Right lobe of liver (tissue), 4 donors: ENCODE data around the gene HNRNPUL2.
"Not testable (repeated sequence)": the region's sequence is repeated elsewhere in the genome, so short reads cannot be mapped to it uniquely, and the experiment has no call there.

Source experiments
- CTCF ChIP-seq, 4 donors: fragments of 200-600 bp in 3 of 4; fragments of 450-650 bp in 1 of 4; IDR thresholded peaks; one replicate each; pipeline versions ENCODE4 v1.5.1 to v1.8.0; 2016 to 2022; ENCODE audit warnings: antibody characterized with exemption in 4 of 4, mild to moderate bottlenecking in 2 of 4
- POLR2A ChIP-seq: fragments of 450-650 bp; IDR thresholded peaks from one replicate; pipeline ENCODE4 v1.6.1; 2017; ENCODE audit warnings: antibody characterized with exemption, mild to moderate bottlenecking
- donor health status: DM: no; HTN: no; CAD: no.
- donor health status: DM: no; HTN: no; CAD: no.
- donor health status: DM: no; HTN: yes; CAD: no.

- TF ChIP-seq CTCF (IDR thresholded peaks at IDR 0.05); POLR2A: not testable (repeated sequence)
These were observed 51.8 kb downstream of the HNRNPUL2 start for GRCh38 chr11:62675415-62675814.
